ENCODE results near the gene BFAR.

The BFAR gene

DNA sequence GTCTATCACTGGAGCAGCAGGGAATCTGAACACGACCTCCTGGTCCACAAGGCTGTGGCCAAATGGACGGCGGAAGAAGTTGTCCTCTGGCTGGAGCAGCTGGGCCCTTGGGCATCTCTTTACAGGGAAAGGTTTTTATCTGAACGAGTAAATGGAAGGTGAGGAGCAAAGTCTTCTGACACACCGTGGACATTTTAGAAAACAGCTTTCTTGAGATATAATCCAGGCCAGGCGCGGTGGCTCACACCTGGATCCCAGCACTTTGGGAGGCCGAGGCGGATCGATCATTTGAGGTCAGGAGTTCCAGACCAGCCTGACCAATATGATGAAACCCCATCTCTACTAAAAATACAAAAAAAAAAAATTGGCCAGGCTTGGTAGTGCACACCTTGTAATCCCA, 17.1 kb downstream of the BFAR start:
- ChIA-PET CTCF (interaction anchor here (1.4 kb wide), 1 partner anchor 399 kb away, joined by 3 read pairs; no protein-coding TSS in a partner anchor), POLR2A (no interaction called here)
- DNase-seq (ENCODE audit: extremely low spot score), result no peak
- TF ChIP-seq, protein P1, sequence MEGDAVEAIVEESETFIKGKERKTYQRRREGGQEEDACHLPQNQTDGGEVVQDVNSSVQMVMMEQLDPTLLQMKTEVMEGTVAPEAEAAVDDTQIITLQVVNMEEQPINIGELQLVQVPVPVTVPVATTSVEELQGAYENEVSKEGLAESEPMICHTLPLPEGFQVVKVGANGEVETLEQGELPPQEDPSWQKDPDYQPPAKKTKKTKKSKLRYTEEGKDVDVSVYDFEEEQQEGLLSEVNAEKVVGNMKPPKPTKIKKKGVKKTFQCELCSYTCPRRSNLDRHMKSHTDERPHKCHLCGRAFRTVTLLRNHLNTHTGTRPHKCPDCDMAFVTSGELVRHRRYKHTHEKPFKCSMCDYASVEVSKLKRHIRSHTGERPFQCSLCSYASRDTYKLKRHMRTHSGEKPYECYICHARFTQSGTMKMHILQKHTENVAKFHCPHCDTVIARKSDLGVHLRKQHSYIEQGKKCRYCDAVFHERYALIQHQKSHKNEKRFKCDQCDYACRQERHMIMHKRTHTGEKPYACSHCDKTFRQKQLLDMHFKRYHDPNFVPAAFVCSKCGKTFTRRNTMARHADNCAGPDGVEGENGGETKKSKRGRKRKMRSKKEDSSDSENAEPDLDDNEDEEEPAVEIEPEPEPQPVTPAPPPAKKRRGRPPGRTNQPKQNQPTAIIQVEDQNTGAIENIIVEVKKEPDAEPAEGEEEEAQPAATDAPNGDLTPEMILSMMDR (IDR thresholded peaks at IDR 0.05; ENCODE audit: control extremely low read depth, extremely low read depth, low read depth, missing control alignments), result no peak

DNA sequence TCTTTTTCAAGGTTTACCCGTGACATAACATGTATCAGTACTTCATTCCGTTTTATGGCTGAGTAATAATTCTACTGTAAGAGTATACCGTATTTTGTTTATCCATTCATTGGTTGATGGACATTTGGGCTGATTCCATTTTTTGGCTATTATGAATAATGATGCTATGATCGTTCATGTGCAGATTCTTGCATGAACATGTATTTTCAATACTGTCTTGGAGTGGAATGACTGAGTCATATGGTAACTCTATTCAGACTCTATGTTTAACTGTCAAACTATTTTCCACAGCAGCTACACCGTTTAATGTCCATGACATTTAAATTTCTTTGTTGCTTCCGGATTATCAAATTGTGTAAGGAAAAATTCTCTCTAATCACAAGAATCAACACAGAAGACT, 17.9 kb downstream of the BFAR start:
- no peak for DNase-seq (ENCODE audit: extremely low spot score)
- ChIA-PET POLR2A (interaction anchor here (0.6 to 0.9 kb wide), 3 partner anchors 18 to 206 kb away, joined by 3 read pairs; partner anchors contain the start of gene BFAR), CTCF (interaction anchor here (1.3 to 1.4 kb wide), 2 partner anchors 64 to 400 kb away, joined by 3 to 4 read pairs; no protein-coding TSS in a partner anchor)
- TF ChIP-seq, protein P1 (IDR thresholded peaks at IDR 0.05; ENCODE audit: control extremely low read depth, extremely low read depth, low read depth, missing control alignments), result no peak

DNA sequence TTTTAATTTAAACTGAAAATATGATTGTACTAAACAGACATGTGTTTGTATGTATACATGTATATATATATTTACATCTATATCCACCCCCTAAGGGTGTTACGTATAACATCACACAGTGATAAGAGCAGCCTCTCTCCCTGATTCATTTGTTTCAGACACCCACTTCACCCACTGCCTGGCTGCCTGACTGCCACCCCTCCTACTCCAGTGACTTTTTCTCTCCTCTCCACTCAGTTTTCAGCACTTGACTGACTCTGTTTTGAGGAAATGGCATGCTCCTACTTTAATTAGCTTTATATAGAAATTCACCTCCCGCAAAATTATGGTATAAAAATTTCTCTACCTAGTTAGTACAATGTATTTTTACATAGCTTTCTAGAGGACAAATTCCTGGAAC, 20.0 kb downstream of the BFAR start:
- ChIA-PET CTCF (interaction anchor here (1.0 kb wide), 1 partner anchor 17 kb away, joined by 3 read pairs; no protein-coding TSS in a partner anchor), POLR2A (no interaction called here)
- TF ChIP-seq, protein P1 (IDR thresholded peaks at IDR 0.05; ENCODE audit: control extremely low read depth, extremely low read depth, low read depth, missing control alignments), result no peak
- DNase-seq (ENCODE audit: extremely low spot score), result no peak

DNA sequence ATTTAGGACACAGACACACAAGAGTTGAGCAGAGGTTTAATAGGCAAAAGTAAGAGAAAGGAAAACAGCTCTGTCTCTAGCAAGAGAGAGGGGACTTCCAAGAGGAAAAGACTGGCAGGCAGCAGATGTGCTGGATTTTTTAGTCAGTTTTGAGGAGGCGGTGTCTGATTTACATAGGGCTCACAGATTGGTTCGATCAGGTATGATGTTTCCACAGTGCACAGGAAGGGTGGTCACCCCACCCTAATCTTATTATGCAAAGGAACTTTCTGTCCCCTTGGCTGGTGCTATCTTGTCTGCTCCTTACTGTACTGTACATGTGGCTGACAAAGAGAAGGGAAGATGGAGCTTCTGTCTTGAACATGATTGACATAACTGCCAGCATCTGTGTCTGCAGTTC, 25.3 kb downstream of the BFAR start:
- ChIA-PET CTCF (interaction anchor here (1.7 to 3.2 kb wide), 4 partner anchors 11 to 408 kb away, joined by 4 to 13 read pairs (median 6); no protein-coding TSS in a partner anchor), POLR2A (interaction anchor here (1.0 kb wide), 1 partner anchor 24 kb away, joined by 5 read pairs; no protein-coding TSS in a partner anchor)
- TF ChIP-seq, protein P1 (IDR thresholded peaks at IDR 0.05; ENCODE audit: control extremely low read depth, extremely low read depth, low read depth, missing control alignments), result no peak
- DNase-seq (ENCODE audit: extremely low spot score), result peak; percentile 48

DNA sequence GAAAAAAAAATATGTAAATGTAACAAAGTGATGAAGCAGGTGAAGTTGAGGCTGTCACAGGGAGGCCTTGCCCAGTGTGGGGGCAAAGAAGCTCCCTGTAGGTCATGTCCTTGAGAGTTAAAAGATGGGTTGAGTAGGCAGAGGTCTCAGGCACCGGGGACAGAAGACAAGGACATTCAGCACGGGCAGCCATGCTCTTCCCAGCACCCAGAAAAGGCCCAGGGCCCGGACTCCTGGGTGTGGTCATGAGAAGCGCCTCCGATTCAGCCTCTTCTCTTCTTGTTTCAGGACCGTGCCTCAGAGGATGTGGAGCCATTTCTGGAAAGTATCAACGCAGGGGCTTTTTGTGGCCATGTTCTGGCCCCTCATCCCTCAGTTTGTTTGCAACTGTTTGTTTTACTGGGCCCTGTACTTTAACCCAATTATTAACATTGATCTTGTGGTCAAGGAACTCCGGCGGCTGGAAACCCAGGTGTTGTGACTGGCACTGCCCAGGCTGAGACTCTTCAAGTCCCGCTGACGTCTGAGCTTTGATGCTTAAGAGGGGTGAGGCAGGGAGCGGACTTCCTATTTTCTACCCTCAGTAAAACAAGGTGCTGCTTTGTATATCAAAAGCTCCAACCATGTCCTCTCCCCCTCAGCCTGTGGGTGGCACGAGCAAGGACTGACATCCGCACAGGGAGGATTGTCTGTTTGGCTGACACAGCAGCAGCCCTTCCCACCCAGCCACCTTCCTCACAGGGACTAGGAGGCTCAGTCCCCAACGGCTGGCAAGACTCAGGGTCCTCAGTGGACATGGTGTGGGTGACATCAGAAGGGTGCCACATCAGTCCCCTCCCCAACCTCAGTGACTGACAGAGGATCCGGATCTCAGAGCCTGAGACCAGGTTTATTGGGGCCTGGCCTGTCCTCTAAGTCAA, 34.9 kb downstream of the BFAR start:
- TF ChIP-seq, protein P1 (IDR thresholded peaks at IDR 0.05; ENCODE audit: control extremely low read depth, extremely low read depth, low read depth, missing control alignments), result no peak
- CTCF ChIA-PET, result no interaction called here
- DNase-seq (ENCODE audit: extremely low spot score), result no peak
- POLR2A ChIA-PET, result no interaction called here

DNA sequence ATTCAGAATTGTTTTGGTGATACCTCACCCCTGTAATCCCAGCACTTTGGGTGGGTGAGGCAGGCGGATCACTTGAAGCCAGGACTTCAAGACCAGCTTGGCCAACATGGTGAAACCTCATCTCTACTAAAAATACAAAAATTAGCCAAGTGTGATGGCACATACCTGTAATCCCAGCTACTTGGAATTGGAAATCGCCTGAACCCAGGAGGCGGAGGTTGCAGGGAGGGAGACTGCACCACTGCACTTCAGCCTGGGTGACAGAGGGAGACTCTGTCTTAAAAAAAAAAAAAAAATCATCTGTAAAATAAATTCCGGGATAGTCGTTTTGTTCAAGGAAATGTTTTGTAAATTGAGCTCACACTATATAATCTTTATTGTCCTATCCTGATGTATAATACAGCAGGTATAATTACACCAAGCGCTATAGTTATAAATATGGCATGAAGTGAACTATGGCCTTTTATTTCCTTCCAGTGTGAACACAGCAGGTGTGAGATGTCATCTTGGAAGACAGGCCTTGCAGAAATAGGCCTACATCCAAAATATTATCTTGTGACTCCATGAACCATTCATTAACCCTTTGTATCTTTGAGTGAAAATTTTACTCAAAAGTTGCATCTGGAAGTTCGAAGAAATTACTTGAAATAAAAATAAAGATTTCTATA, 35.9 kb downstream of the BFAR start:
- POLR2A ChIA-PET, result no interaction called here

More for the DNA sequence above, 35.9 kb downstream of the BFAR start:
- TF ChIP-seq, protein P1 (IDR thresholded peaks at IDR 0.05; ENCODE audit: control extremely low read depth, extremely low read depth, low read depth, missing control alignments), result no peak
- no peak for DNase-seq (ENCODE audit: extremely low spot score)
- CTCF ChIA-PET, result no interaction called here

Data from GM10248 (cell line).